Measurements from ENCODE around the gene GNAQ.

GNAQ gene

DNA sequence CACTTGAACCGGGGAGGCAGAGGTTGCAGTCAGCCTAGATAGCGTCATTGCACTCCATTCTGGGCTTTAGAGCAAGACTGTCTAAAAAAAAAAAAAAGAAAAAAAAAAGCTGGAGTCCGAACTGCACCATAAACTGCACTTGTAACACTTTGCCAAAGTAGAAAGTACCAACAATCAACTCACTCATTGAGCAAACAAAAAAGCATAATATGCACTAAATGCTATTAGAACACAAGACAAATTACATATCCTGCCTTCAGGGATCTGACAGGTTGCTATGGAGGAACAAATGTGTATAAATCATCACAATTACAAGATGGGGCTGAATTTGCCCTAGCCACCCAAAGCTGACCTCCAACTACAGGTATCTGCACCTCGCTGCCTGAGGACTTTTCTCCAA lies 27.9 kb downstream of the GNAQ start:
- DNase-seq (ENCODE audit: low read depth in 2 of 2), result no peak

DNA sequence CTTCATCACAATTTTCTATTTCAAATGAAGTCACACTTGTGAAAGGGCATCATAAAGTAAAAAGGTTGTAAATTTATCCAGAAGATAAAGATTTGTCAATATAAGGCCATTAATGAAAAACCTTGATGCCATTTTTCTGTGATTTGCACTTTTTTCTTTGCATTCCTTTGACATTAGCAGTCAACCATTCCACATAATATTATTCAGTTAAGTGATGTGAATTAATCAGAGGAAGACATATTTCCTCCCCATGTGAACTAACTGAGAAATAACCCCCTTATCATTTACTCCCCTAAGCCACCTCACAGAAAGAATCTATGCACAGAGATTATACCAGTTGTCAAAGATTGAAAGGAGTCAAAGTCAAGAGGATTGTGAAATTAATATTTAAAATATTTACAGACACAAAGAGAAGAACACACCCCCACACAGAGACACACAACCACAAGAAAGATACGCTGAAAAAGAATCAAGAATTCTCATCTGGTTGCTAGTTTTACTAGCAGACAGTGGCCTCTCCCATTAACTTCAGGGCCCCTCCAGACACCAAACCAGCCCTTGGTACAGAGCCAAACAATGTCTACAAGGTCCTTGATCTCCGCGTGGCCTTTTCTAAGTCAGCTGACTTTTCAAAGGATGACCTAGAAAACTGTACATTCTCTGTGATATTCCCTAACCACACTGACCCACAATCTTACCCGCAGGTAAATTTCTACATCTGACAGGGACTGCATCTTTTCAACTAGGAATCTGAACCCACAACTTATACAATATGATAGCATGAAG lies 29.5 kb downstream of the GNAQ start:
- DNase-seq (ENCODE audit: low read depth in 2 of 2), result no peak

DNA sequence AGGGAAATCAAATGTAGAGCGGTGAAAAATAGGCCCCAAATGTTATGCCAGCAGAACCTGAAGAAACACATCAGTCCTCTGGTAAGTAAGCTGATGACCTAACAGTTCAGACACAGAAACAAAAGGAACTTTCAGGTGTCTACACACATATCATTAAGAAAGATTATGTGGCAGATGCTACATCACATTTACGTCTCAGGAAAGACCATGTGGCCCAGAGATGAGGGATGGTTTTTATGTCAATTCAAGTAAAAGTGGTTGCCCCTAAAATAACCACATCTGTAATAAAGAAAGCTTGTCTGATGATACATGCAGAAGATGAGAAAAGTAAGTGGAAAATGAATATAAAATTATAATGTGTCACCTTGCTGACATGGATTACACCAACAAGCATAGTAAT lies 31.4 kb downstream of the GNAQ start:
- no peak for DNase-seq (ENCODE audit: low read depth in 2 of 2)

DNA sequence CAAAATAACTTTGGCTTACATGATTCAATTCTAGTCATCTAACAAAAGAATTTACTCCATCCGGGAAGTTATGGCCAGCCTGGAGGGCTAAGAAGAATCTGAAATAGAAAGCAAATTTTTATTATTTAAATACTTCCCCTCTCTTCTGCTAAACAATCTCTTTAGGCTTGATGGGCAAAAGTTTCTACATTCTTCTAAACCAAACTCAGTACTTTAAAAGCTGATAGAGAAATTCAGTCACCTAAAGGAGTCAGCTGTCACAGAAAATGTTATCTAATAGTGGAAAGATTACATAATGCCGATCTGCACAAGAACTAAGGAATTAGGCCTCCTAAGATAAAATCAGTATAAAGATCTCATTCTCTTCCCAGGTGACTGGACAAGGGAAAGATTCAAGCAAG lies 32.4 kb downstream of the GNAQ start:
- no peak for DNase-seq (ENCODE audit: low read depth in 2 of 2)

DNA sequence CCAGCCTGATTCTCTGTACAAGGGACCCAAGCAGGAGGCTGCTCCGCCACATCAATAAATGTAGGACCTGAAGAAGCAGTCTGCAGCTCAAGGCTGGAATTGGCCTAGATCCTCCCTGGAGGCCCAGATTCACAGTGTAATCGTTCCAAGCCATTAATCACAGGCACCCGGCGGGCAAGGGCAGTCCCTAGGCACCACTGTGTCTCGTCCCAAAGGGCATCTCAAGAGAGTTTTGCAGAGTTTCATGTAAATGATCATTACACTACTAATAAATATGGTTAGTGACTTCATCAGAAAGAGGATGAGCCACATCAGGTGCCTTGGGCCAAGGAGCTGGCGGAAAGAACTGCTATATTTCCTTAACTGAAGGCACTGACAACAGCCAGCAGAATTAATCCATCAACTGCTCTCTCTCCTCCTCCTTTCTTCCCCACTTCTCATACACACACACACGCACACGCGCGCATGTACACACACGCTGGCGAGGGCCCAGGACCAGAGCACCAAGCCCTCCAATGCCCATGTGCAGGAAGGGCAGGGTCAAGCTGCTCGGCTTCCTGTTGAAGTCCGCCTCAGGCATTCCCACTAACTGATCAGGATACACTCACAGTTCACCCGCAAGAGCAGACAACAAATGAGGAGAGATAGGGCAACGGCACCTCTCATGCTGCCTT lies 33.9 kb downstream of the GNAQ start:
- no peak for DNase-seq (ENCODE audit: low read depth in 2 of 2)

DNA sequence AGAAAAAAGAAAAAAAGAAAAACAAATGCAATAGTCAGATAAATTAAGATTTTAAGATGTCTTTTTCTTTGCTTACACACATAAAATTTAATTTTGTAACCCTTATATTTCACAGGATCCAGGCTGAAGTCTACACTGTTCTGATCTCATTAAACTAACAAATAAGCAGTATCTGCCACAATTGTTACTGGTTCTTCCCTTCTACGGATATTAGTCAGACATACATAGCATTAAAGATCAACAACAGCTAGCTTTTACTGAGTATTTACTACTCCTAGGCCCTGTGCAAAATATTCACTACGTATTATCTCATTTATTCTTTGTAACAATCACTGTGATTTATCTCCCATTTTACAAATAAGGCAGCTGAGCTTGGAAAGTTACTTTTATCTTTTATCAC lies 34.9 kb downstream of the GNAQ start:
- DNase-seq (ENCODE audit: low read depth in 2 of 2), result no peak

DNA sequence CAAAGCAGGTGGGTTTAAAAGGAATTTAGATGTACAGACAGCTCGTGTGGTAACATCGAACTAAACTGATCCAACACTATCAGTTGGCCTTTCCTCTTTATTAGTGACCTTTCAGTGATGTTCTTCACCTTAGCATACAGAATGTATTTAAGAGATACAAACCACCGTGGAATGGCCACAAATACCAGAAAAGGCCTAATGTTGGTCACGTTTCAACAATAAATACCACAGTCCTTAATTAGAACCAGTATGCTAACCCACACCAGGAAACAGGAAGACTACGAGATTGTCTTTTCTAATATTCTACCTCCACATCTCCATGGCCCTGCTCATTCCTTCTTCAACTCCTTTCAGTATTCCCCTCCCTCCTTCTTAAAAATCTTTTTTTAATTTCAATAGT lies 40.4 kb downstream of the GNAQ start:
- no peak for DNase-seq (ENCODE audit: low read depth in 2 of 2)

DNA sequence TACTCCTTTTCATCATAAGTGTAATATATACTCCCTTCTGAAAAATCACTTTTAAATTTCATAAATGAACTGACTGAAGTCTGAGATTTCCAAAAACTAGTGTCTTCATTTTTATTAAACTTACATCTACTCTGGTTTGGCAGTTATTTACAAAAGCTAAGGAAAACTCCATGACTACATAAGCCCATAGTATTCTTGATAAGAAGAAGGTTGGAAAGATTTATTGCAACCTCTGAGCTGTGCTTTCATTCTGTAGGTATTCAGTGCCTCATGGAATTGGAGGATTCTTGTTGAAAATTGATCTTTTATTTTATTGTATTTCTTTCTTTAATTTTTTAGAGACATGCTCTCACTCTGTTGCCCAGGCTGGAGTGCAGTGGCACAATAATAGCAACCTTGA lies 41.7 kb downstream of the GNAQ start:
- DNase-seq (ENCODE audit: low read depth in 2 of 2), result no peak

DNA sequence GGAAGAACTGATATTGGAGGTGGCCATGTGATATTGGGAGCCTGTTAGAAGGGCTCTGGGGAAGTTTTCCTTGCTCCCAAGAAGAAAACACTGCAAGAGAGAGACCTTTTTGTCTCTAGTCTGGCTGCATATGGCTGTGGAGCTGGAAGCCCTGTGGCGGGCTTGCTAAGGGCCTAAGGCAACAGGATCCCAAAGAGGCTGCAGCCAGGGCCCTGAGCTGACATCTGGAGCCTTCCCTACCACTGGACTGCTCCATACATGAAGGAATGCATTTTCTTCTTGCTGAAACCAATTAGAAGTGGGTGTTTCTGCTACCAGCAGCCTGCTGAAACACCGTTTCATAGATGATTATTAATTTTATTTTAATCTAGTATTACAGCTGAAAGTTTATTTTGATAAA lies 42.2 kb downstream of the GNAQ start:
- no peak for DNase-seq (ENCODE audit: low read depth in 2 of 2)

DNA sequence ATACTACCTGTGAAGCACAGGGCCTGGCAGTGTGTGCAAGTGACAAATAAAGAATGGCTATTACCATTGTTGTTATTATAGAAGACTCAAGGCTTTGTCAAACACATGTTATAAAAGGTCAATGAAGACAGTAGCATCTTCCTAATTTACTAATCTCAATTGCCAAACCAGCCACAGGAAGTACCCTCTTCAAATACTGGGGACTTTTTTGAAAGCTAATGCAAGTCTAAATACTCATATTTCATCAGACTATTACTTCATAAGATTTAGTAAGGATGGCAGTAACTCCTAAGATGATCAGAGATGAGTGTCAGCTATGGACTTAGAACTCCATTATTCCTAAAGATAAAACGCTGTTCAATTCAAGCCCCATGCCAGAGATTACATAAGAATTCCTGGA lies 43.0 kb downstream of the GNAQ start:
- DNase-seq (ENCODE audit: low read depth in 2 of 2), result no peak

DNA sequence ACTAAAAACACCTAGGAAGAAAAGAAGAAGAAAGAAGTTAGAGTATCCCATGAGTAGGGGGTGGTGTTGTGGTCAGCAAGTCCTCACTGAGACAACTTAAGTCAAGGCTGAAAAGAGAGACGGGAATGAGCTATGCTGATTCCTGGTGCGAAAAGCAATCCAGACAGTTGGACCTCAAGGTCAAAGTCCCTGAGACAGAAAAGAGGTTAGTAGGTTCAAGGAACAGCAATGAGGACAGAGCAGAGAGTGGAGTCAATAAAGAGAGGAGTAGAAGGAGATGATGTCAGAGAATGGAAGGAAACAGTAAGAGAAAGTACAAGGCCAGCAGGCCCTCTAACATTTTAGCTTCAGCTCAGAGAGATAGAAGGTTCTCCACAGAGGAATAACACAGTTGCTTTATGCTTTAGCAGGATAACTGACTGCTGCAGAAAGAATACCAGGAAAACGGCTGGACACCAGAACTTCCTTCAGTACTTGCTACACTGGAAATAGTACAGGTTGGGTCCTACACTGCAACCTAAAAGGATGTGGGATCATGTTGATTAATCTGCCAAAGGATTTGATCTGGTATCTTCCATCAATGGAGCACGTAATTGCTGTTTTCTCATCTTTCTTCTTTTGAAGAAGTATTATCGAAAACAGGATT lies 43.6 kb downstream of the GNAQ start:
- no peak for DNase-seq (ENCODE audit: low read depth in 2 of 2)

DNA sequence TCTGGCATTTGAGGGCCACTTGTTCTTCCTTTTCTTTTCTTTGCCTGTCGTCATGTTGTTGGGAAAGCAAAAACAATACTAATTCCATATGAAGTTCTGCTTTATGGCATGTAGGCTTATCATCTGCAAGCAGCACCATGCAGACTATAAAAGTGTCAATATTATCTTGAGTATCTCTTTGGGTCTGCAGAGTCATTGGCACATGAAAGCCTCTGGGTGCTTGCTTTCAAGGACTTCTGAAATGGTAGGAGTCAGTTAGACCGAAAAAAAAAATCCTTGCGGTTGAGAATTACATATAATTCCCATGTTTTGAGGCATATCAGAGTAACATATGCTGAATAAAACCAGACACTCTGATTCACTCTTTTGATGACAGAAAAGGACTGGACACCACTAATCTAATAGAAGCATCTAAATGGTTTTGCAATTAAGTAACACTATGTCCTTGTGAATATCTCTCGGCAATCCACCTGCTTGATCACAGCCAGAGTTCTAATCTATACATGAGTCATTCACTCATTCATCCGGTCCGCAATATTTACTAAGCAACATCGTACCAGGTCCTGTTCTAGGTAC lies 44.4 kb downstream of the GNAQ start:
- DNase-seq (ENCODE audit: low read depth in 2 of 2), result no peak

DNA sequence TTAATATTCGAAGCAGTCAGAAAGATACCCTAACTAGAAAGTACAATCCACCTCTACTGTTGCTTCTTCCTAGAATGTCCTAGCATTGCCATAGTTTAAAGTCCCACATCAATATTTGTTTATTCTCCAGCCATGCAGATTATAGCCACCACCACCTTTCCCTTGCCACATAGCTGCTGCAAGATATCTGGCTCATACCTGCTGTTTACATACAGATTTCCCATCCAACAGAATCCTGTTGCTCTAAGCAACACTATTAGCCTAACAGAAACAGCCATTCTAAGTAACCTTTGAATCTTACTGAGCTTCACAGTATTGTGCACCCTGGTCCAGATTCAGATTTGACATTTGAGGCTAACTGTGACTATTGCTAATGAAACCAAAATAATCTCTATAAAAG lies 45.6 kb downstream of the GNAQ start:
- DNase-seq (ENCODE audit: low read depth in 2 of 2), result no peak

DNA sequence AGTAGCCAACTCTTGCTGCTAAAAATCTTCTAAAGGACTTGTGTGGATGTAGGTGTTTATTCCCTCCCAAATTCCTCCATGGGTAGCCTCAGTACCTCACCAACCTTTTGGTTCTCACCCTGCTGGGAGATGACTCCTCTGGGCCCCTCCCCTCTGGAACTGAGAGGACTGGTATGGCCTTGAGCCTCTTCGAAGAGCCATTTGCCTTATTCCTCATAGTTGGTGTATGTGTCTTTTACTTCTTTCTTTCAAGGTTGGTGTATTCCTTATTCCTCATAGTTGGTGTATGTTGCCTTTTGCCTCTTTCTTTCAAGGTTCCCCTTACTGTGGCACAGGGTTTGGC lies 48.3 kb downstream of the GNAQ start:
- DNase-seq (ENCODE audit: low read depth in 2 of 2), result no peak

DNA sequence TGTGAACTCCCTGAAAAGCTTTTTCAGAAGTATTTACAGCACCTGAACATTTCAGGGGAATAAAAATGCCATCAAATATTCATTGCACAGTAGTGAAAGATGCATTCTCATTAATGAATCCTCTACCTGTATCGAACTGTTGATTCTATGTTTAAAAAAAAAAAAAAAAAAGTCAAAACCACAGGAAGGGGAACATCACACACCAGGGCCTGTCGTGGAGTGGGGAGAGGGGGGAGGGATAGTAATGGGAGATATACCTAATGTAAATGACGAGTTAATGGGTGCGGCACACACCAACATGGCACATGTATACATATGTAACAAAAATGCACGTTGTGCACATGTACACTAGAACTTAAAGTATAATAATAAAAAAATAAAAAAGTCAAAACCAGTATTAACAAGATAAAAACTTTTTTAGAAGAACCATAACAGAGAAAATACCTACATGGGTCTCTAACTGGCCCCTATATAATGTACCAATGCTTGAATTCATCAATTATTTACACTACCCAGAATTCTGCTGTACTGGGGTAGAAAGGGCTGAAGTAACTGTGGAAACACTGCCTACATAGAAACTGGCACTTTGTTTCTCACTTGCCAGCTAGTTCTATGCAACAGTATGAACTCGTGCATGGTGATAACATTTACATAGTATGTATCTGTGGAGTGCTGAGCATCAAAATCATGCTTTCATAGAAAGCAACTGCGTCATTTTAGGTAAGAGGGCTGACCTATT lies 48.9 kb downstream of the GNAQ start:
- DNase-seq (ENCODE audit: low read depth in 2 of 2), result no peak

DNA sequence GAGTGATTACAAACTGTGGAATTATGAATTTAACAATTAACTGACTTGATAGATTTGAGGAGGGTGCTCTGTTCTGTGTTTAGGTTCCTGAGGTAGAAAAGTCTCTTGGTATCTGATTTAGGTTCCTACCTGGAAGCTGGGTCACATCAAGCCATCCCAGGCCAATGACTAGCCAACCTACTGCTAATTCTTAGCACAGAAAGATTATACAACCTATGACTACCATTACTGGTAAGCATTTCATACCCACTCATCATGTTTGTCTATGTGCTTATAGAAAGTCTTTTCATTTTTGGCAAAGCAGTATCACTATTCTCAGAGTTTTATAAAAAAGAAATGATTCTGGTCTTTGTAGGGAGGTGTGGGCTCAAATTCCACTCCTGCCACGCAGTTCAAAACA lies 49.7 kb downstream of the GNAQ start:
- DNase-seq (ENCODE audit: low read depth in 2 of 2), result no peak

DNA sequence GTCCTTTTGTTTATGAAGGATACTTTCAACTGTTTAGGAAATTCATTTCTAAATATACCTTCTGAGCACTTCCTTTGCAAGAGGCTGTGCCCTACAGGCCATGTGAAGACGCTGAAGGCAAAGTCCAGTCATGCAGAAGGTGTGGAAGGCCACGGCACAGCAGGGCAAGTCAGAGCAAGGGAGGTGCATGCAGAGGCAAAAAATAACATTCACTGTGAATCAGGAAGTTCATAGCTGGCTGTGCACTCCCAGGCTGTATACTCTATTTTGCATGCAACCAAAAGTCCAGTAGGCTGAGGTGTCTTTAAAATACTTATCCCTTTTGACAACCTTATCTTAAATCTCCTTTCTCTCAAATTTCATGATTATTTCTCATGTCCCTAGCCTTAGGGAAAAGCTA lies 50.3 kb downstream of the GNAQ start:
- DNase-seq (ENCODE audit: low read depth in 2 of 2), result no peak

DNA sequence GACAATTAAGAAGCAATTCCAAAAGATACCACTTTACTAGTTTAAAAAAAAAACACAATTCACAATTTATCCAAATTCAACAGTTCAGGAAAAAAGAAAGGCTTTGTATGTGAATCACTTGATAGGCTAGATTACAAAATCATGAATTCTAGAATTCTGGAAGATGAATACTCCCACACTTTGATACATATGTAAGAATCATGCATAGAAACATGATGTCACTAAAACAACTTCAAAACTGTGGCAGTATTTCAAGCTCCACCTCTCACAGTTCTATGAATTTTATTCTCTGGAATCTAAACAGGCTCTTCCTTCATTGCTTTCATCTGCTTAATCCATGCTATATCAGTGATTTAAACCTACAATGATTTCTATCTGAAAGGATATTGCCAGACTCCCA lies 51.0 kb downstream of the GNAQ start:
- DNase-seq (ENCODE audit: low read depth in 2 of 2), result peak; percentile 27 to 40

DNA sequence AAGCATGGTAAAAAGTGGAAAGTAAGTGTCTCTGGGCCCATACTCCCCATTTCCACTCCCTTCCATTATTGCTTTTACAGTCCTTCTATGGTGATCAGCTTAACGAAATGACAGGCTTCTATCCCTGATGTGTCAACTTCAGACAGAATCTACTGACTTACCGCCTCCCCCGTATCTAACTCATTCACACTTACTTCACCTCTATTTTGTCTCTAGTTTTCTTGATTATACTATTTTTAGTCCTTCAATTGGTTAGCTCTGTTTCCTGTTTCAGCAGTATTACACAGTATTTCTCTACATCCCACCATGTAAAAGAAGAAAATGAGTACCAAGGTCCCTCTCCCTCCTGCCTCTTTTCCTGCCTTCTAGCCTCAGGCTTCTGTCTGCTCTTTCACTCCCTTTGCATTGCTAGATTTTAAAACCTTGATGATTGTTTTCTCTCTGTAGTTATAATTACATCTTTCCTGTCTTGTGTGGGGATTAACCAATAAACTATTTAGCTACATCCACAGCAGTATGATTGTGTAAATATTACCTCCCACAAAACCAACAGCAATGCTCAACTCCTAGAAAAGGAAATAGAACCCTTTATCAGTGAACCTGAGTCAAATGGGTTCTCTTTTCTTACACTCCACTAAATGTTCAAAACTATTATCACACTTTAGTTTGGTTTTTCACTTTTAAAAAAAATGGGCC lies 53.4 kb downstream of the GNAQ start:
- no peak for DNase-seq (ENCODE audit: low read depth in 2 of 2)

DNA sequence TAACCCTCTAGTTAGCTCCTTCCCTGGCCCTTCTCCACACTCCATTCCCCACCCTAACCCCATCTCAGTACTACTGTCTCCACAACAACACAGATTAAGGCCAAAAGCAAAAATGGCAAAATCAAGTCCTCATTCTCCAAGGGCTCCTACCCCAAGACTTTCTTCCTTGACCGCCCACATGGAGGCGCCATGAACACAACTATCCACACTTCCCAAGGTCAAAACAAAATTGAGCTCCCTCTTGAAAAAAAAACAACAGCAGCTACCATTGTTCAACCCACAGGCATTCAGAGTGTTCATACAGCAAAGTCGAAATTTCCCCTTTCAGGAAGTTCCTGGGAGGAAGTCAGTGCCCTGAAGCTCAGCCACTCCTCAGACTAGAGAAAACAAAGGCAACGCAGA lies 54.4 kb downstream of the GNAQ start:
- peak in 1 of 2 experiments; percentile 13 for DNase-seq (ENCODE audit: low read depth in 2 of 2)

DNA sequence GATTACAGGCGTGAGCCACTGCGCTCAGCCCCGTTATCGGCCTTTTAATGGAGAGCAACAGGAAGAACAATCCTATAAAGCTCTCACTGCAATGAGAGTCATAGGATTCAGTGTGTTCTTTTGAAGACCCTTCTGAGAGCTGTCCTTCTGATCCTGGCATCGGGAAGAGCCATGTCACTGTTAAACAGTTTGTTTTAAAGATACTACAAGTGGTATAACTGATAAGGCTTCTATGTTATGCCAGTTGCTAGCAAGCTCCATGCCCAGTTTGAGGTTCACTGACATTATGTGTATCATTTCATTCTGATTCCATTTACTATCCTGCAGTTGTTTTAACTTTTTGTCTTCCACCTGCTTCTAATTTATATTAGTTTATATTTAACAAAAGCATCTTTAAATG lies 55.8 kb downstream of the GNAQ start:
- DNase-seq (ENCODE audit: low read depth in 2 of 2), result no peak

DNA sequence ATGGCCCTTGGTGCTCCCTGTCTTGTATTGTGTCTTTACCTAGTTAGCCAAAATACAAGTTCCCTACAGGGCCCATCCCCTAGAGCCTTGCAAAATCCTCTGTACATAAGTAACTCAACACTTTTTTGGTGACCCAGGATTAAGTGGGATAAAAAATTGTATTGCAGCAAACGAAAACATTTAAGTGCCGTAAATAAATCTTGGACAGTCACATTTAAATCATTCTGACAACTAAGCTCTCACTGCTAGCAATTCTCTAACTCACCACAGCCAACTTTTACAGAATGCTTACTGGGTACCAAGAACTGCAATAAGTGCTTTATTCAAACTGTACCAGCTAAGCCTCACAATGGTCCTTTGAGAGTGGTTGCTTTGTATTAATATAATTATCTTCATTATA lies 56.6 kb downstream of the GNAQ start:
- DNase-seq (ENCODE audit: low read depth in 2 of 2), result no peak

Measured in fibroblast of skin of left biceps (primary cell).